HG03097 (cell line): ENCODE data around the gene TTC19.
"Not testable (repeated sequence)": the region's sequence is repeated elsewhere in the genome, so short reads cannot be mapped to it uniquely, and the experiment has no call there.

Experiments
- ATAC-seq: cut with Tn5 transposase; IDR thresholded peaks from one replicate; pipeline ENCODE4 v1.9.1; 2021; ENCODE audit not compliant: unreplicated experiment, low FRiP score

Gene TTC19

DNA sequence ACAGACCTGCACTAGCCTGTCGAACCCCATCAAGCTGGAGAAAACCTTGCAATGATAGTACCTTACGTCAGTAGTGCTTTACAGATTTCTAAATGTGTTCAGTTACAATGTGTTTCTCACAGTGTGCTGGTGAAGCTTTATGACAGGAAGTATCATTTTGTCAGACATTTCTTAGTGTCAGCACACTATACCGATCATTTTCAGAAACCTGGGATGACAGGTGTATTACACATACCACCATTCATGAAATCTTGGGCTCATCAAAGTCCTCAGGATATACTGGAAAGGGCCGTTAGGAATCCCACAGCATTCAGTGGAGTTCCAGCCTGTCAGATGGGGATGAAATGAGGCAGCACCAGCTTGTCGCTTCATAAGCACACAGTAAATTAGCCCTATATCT, 27.3 kb downstream of the TTC19 start:
- ATAC-seq = no peak

DNA sequence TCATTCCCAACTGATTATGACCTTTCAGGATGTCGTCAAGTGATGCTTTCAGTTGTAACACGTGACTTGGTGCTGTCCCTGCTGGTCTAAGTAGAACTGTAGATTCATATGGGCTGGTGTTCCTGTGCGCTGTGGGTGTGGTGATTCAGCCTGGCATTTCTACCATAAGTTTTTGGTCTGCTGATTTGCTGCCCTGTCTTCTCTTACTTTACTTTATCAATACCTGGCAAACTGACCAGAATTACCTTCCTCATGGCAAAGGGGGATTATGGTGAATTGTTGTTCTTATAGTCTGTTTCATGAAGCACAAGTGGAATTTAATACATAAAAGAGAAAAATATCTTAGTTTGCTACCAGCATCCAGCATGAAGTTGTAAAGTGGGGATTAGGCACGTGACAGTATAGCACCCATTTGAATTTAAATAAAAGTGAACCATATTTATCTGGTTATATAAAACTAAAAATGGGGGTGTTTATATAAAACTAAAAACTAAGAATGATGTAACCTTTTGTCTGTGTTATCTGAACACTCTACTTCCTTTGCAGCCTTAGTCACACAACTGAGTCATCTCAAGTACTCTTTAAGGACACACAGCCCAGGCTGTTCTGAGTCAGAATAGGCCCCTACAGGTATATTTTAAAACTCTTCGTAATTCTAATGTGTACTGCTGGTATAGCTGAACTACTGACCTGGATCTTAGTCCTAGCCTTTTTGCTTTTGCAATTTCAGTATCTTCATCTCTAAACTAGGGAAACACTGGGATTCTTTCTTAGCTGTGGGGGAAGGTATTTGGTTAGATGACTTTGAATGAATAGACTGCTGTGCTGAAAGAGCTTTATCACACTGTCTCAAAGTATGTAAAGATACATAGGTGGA, 28.3 kb downstream of the TTC19 start:
- ATAC-seq = no peak

DNA sequence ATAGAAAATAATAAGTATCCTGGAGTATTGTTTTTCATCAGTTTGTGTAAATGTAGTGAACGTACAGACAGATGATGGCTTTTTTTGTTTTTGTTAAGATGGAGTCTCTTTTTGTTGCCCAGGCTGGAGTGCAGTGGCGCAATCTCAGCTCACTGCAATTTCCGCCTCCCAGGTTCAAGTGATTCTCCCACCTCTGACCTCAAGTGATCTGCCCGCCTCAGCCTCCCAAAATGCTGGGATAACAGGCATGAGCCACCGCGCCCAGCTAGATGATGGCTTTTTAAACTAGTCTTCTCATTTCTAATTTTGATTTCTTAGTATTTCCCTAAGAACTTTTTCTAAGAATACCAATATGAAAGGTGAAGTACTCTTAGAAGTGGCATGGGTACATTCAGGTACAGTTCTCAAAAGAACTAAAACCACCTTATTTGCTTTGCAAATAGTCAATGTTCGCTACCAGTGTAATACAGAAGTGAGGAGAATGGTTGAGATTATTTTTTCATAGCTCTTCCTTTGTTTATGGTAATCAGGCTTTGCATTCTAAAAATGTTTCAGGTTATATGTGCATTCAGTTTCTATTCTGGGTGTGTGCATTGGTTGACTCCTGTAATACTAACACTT, 34.2 kb downstream of the TTC19 start:
- no peak for ATAC-seq

DNA sequence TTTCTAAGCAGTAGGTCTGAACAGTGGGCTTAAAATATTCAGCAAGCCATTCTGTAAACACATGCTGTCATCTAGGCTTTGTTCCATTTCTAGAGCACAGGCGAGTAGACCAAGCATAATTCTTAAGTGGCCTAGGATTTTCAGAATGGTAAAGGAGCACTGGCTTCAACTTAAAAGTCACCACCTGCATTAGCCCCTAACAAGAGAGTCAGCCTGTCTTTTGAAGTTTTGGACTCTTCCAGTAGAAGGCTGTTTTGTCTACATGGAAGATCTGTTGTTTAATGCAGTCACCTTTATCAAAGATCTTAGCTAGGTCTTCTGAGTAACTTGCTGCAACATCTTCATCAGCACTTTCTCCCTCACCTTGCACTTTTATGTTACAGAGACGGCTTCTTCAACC, 36.6 kb downstream of the TTC19 start:
- ATAC-seq = no peak

DNA sequence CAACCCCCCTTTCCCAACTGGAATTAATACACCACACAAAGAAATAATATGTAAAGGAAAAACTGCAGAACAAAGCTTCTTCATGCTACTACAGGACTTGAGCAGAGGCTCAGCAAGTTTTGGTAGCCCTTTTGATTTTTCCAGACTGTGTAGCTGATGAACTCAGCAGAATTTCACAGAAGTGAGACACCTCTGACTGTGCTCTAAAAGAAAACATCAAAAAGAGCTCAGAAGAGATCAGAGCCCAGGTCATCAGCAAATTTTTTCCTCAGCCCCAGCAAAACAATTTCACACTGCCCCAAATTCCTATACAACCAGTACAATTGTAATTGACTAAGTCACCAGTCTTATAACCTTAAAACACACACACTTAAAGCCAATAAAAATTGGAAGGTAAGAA, 38.0 kb downstream of the TTC19 start:
- no peak for ATAC-seq

DNA sequence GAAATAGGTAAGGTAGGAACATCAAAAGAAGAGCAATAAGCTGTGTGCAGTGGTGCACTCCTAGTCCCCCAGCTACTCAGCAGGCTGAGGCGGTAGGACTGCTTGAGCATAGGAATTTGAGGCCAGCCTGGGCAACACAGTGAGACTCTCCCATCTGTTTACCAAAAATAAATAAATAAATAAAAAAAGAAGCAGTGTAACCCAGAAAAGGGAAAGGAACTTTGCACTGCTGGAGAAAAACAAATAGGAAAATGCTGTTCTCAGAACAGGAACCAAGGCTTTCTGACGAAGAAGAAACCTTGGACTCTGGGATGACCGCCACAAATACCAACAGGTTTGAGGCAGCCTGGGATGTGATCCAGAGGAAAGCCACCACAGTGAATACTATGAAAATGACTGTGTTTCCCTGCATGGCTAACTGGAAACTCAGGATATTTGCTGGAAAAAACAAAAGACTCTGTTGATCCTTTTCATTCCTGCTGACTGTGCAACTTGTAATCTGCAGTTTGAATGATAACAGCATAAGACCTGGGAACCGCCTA, 41.2 kb downstream of the TTC19 start:
- ATAC-seq = no peak

DNA sequence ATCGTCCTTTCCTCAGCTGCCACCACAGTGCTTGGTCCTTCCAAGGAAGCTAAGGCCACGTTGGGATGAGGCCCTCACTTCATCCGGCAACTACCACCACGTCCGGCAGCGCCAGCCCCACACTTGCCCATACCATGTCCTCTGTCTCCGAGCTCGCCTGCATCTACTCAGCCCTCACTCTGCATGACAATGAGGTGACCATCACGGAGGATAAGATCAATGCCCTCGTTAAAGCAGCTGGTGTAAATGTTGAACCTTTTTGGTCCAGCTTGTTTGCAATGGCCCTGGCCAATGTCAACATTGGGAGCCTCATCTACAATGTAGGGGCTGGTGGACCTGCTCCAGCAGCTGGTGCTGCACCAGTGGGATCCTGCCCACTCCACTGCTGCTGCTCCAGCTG, 44.9 kb downstream of the TTC19 start:
- no peak for ATAC-seq

DNA sequence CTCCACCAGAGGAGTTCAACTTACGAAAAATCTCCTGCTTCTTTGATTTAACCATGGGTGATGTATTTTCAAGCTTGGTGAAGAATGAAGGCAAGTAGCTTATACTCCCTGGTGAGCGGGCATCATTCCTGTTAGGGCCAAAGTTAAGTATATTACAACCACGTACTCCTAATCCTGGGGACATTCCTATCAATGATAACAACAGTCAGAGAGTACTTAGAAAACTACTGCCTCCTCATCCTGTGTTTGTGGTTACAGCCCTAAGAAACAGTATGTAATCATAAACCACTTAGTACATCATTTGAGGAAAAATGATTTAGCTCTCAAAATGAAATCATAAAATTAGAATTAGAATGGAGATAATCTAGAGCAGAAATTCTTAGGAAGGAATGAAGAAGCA, 47.3 kb downstream of the TTC19 start:
- no peak for ATAC-seq

DNA sequence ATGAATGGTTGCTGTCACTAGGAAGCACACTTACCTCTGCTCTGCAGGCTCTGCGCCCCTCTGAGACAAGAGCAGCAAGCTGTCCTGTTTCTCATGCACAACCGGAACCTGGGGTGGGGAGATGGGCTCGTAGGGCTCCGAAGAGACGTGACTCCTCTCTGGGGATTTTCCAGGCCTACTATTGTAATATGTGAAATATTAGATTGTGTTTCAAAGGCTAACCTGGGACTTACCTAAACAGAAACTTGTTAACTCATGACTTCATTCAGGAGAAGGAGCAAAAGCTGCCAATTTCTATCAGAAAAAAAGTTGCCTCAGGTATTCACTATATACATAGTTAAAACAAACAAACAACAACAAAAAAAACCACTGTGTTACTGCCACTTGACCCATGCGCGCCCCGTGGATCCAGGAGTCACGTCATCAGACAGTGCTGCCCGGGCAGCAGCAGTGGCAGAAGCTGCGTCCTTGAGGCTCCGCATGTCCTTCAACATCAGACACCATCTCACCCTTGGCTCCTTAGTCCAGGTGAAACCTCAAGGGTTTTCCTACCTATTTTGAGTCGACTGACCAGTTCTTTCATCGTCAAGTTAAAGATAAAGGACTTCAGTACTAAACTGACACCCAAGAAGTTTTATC, 49.3 kb downstream of the TTC19 start:
- no peak for ATAC-seq

DNA sequence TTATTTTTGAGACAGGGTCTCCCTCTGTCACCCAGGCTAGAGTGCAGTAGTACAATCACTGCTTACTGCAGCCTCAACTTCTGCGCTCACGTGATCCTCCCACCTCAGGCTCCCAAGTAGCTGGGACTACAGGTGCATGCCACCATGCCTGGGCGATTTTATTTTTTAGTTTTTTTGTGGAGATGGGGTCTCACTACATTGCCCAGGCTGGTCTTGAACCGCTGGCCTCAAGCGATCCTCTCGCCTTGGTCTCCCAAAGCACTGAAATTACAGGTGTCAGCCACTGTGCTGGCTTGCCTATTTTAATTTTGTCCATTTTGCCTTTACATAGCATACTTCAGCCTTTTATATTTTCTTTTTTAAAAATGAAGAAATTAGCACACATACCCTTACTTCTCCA, 51.2 kb downstream of the TTC19 start:
- ATAC-seq = no peak

DNA sequence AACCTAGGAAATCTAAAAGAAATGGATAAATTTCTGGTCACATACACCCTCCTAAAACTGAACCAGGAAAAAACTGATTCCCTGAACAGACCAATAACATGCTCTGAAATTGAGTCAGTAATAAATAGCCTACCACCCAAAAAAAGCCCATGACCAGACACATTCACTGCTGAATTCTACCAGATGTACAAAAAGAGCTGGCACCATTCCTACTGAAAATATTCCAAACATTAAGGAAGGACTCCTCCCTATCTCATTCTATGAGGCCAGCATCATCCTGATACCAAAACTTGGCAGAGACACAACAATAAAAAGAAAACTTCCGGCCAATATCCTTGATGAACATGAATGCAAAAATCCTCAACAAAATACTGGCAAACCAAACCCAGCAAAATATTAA, 52.9 kb downstream of the TTC19 start:
- no peak for ATAC-seq

DNA sequence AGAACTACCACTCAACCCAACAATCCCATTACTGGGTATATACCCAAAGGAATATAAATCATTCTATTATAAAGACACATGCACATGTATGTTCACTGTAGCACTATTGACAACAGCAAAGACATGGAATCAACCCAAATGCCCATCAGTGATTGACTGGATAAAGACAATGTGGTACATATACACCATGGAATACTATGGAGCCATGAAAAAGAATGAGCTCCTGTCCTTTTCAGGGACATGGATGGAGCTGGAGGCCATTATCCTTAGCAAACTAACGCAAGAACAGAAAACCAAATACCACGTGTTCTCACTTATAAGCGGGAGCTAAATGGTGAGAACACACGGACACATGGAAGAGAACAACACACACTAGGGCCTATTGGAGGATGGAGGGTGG, 55.5 kb downstream of the TTC19 start:
- ATAC-seq = not testable (repeated sequence)

DNA sequence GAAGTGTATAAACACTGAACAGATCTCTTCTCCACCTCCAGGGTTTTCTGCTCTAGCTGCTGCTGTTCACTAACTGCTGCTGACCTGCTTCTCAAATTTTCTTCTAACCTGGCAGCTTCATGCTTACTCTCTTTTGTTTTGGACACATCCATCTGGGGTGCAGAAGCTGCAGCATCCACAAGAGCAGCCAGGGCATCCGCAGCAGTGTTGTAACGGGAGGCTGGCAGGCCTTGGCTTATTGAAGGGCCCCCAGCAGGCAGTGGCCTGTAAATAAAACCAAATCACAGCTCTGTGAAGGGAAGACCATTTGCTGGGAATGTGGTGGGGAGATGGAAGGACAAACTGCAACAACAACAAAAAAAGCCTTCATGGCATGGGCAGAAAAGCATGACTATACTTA, 62.0 kb downstream of the TTC19 start:
- ATAC-seq = no peak

DNA sequence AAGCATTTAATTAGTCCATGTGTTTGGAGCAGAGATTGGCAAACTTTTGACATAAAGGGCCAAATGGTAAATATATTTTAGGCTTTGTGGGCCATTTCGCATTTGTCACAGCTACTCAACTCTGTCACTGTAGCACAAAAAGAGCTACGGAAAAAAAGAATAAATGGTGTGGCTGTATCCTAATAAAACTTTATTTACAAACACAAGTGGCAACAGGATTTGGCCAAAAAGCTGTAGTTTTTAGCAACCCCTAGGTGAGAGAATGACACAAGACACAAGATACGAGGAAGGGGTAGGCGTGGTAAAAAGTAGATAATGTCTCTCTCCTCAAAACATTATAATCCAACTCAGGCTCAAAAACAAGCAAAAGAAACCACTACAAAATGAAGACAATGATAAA, 66.5 kb downstream of the TTC19 start:
- no peak for ATAC-seq

DNA sequence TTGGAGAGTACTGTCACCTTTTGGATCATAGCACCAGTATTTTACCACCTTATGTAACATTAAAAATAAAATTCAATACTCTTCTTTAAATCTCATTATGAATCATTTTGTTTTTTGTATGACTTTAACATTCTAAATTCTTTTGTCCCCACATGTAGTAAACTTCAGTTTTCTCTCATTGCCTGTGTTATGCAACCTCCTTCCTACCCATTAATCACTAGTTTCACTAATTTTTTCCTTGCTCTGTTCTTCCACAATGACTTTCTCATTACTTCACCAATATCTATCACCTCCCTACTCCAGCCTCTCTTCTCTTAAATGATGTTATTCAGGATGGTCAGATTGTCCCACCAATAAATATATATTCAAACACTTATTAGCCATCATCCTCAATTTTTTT, 68.7 kb downstream of the TTC19 start:
- ATAC-seq = no peak

DNA sequence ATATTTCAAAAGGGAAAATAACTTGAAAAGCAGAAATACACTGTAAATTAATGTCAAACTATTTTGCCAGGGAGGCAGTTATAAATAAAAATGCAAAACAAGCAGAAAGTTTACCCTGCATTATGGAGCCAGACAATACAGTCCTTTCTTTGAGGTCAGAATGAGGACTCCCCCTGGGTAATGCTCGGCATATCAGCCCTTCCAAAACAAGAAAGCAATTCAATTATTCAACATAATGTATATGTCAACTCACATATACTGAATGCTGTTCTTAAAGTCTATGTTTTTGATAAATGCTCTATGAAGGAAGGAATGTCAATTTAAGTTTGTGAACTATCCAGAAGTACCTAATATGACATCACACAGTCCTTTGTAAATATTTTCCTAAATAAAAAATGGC, 72.4 kb downstream of the TTC19 start:
- no peak for ATAC-seq

DNA sequence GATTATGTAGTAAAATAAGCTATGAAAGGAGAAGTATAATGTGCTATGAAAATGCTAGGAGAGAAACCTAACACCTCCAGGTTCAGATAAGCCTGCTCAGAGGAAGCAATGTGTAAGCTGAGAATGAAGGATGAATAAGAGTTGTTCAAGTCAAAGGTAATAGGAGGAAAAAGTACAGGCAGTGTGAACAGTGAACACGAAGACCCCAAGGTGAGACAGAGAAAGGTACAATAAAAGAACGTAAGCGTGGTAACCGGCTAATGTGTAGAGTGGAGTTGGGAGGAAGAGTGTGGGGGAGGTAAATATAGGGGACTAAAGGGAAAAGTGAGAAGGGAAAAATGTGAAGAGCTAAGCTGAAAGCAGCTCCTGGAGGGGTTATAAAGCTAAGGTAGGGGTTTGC, 74.2 kb downstream of the TTC19 start:
- no peak for ATAC-seq

DNA sequence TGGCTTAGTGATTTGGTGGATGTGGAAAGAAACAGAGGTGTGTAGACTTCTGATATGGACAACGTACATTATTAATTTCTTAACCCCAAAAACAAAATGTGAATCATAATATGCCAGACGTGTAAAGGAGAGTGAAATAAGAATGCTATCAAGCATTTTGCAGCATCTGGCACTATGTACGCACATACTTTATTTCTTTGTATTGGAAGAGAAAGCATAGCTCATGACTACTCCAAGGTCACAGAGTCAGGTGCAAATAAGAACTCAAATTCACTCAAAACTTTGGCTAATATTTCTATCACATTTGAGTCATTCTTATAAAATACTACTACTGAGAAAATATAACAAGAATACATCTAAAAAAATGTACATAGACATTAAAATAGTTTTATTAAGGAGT, 74.8 kb downstream of the TTC19 start:
- ATAC-seq = no peak

DNA sequence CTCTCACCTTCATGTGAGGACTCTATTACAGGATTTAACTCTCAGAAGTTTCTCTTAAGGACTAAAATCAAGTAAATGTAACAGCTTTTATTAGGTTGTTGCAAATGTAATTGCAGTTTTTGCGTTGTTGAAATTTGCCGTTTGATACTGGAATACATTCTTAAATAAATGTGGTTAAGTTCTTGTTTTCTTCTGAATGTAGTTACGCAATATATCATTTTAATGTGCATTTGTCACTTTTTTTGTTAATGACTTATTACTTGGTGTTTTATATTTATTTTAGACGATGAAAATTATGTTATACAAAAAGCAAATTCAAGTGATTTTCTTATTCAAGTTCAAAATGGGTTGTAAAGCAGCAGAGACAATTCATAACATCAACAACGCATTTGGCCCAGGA, 76.3 kb downstream of the TTC19 start:
- ATAC-seq = no peak
